GM19468 (cell line): Measurements from ENCODE around the gene ADRB2.
A peak's percentile ranks its signal among the peaks of the same experiment; 100 is the strongest.

ENCODE experiments used
- ATAC-seq: cut with Tn5 transposase; IDR thresholded peaks from one replicate; pipeline ENCODE4 v1.9.1; 2021; ENCODE audit warnings: mild to moderate bottlenecking, moderate library complexity, moderate number of reproducible peaks; ENCODE audit not compliant: unreplicated experiment; ENCODE audit errors: extremely low read depth

ADRB2 gene

DNA sequence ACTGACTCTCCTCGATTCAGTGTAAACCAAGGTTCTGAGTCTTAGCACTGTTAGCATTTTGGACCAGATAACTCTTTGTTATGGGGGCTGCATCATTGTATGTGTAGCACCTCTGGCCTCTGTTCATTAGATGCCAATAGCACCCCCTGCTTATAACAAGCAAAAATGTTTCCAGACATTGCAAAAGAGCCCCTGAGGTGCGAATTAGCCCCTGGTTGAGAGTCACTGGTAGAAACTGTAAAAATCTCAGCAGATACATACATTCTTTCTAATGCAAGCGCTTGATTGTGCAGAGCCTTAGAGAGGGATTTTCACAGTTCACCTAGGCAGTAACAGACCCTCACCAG, 2.8 kb downstream of the ADRB2 start:
- ATAC-seq = no peak

DNA sequence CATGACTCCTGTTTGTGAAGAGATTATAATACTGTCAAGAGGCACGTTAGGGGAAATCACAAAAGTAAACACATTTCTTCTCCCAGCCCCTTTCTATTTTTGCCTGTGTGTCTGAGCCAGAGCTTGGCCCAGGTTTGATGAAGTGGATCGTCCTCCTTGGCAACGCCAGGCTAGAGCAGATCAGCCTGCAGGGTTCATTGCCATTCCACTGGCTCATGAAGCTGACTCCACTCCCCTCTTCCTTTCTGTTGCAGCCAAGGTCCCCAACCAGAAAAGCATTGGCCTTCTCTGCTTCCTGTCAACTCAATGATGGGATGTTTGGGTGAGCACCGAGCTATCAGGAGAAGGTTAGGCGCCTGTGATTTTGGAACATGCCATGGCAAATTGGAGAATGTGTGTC, 3.3 kb downstream of the ADRB2 start:
- ATAC-seq = no peak

DNA sequence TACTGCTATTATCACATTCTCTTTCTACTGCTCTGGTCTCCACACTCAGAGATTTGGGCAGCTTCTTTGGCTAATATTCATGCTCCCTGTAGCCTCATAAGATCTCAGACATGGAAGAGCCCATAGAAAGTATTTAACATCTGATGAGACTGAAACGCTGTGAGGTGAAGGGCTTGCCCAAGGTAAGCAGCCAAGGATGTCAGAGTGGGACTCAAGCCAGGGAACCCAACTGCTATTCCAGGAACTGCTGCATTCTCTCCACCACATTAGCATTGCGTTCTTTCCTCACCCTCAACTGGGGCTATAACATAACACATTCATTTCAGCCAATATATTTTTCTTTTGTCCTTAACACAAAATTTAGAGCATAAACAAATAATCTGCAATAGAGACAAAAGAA, 3.8 kb downstream of the ADRB2 start:
- ATAC-seq = no peak

GRCh38 chr5:148831590-148832565, 5.5 kb downstream of the ADRB2 start:
- ATAC-seq = peak; percentile 73

DNA sequence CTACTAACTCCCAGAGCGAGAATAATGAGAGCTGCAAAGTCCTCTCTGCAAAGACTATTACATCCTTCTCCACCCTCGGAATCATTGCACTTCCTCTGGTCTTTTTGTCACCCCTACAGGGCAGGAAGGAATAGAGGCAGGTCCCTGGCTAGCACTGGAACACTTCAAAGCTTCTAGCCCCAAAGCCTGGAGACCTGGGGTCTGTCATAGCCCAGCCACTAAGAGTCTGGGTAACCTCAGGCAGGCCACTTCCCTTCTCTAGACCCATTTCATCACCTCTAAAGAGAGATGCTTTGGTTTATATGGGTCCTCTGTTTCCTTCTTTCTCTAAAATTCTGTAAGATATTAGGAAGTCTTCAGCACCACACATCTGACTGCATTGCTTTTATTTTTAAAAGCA, 6.7 kb downstream of the ADRB2 start:
- no peak for ATAC-seq

GRCh38 chr5:148833925-148834324, 7.5 kb downstream of the ADRB2 start:
- no peak for ATAC-seq

- ATAC-seq = no peak
Observed at GRCh38 chr5:148834689-148835088, 8.3 kb downstream of the ADRB2 start.

DNA sequence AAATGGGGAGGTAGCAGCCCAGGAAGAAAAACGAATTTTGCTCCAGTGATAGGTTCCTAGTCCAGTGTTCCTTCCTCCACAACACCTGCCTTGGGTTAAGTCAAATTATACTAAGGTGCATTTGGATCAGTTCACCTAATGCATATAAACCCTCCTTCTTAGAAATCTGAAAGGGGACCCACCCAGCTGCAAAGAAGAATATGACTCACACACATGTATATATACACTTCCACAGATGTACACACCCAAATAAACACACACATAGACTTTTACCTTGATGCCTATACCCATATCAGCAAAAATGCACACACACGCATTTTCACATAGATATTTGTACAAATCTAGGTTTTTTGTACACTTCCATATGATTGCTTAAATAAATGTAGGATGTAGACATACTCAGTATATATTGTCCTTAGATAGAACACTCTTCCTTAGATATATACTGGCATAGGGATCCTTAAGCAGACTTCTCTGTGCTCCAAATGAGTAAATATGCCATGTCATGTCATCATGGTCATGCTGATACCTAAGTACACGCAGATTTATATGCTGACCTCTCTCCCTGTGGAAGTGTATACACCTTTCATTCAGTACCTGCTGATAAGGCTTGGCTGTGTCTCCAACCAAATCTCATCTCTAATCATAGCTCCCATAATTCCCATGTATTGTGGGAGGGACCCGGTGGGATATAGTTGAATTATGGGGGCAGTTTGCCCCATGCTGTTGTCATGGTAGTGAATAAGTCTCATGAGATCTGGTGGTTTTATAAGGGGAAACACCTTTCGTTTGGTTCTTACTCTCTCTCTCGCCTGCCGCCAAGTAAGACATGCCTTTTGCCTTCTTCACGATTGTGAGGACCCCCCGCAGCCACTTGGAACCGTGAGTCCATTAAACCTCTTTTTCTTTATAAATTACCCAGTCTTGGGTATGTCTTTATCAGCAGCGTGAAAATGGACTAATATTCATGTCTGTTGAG, 10.2 kb downstream of the ADRB2 start:
- no peak for ATAC-seq

DNA sequence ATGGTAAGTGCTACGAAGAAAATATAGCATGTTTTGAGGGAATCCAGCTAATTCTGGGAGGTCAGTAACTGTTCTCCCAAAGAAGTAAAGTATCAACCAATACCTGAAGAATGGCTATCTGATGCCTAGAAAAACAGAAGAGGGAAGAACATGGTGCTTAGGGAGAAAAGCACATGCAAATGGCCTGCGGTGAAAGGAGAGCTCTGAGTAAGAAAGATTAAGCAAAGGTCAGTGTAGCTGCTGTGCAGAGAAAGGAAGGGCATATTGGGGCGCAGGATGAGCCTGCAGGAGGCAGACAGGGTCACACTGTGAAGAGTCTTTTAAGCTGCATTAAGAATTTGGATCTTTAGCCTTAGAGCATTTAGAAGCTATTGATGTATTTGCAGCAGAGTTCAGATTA, 11.0 kb downstream of the ADRB2 start:
- ATAC-seq = no peak

DNA sequence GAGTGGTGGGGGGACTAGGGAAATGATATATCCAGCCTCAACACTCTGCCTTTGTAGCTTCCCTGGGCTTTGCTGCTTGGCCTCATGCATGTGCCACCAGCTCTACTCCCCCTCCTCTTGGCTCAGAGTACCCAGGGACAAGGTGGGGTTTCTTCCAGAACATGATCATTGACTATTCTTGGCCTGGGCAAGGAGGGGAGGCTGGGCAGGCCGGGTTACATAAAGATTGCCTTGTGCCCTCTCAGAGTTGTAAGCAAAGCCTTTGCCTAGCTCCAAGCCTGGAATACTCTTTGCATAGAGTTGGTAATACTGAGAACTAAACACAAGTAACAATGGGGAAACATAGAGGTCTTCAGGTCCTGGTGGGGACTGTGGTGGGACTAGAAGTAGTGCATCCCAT, 11.9 kb downstream of the ADRB2 start:
- no peak for ATAC-seq

GRCh38 chr5:148839960-148840359, 13.5 kb downstream of the ADRB2 start:
- ATAC-seq = peak; percentile 48

DNA sequence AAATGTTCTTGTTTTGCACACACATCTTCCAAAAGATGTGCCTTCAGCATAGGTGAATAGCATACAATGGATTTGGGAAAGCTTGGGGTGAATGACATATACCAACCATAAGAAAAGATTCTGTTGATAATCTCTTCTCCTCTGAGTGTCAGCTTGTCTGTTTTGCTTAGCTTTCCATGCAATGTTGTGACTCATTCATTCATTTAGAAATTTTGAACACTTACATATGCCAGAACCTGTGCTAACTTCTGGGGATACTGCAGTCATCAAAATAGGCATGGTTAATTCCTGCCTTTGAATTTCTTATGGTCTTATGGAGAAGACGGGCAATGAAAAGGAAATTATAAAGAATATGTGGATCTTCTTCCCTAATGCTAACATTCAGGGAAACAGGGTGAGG, 14.1 kb downstream of the ADRB2 start:
- no peak for ATAC-seq

- no peak for ATAC-seq
Observed at GRCh38 chr5:148841519-148841918, 15.1 kb downstream of the ADRB2 start.

GRCh38 chr5:148842161-148842560, 15.8 kb downstream of the ADRB2 start:
- ATAC-seq = no peak

GRCh38 chr5:148843510-148844318, 17.3 kb downstream of the ADRB2 start:
- no peak for ATAC-seq

- no peak for ATAC-seq
Observed at GRCh38 chr5:148844433-148845280, 18.2 kb downstream of the ADRB2 start.

GRCh38 chr5:148846930-148847329, 20.5 kb downstream of the ADRB2 start:
- ATAC-seq = no peak

- no peak for ATAC-seq
Observed at GRCh38 chr5:148847456-148847855, 21.0 kb downstream of the ADRB2 start.

DNA sequence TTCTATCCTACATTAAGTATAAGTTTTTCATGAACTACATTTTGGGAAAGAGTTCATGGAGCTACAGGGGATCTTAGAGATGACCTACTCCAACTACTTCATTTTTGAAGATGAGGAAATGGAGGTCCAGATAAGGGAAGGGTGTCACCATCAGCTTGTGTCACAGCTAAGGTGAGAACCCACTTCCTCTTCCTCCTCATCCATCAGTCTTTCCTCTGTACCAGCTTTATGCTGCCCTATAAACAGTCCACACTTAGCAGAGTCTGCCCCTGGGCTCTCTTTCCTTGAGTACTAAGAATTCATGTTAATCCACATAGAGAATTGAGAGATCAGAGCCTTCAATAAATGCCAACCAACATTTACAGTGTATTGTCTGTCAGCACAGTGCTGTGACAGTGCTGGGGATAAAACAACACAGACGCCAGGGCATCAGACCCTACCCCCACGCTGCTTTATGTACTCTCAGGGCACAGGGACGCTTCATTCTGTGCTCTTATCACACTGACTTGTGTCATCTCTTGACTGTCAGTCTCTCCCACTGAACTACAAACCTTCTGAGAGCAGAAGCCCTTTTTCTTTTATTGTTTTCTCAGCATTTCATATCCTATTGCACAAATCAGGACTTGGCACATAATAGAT, 22.1 kb downstream of the ADRB2 start:
- no peak for ATAC-seq
